ENCODE data around the gene NRXN2.

DNA sequence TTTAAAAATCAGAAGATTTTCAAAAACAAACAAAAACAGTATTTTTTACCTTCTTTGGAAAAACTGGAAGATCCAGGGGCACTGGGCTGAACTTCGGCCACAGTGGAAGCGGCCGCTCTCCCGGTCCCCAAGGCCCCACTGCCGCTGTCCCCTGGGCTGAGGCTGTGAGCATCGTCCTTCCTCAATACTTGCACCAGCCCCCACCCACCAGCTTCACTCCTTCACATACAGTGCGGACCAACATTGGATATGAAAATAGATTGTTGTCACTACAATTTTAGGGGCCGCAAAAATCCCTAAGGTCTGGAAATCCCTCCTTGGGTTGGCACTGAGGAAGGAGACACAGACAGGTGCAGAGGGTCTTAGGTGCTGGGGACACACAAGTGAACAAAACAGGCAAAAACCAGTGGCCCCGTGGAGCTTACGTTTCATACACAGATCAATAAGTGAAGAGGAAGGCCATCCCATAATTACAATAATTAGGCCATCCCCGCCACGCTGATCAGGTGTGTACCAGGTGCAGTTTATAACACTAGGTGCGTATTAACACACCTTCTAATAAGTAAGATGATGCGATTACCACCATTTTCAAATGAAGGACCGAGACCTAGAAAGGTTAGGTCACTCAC lies 160.2 kb downstream of the NRXN2 start:
- TF ChIP-seq, protein P1, sequence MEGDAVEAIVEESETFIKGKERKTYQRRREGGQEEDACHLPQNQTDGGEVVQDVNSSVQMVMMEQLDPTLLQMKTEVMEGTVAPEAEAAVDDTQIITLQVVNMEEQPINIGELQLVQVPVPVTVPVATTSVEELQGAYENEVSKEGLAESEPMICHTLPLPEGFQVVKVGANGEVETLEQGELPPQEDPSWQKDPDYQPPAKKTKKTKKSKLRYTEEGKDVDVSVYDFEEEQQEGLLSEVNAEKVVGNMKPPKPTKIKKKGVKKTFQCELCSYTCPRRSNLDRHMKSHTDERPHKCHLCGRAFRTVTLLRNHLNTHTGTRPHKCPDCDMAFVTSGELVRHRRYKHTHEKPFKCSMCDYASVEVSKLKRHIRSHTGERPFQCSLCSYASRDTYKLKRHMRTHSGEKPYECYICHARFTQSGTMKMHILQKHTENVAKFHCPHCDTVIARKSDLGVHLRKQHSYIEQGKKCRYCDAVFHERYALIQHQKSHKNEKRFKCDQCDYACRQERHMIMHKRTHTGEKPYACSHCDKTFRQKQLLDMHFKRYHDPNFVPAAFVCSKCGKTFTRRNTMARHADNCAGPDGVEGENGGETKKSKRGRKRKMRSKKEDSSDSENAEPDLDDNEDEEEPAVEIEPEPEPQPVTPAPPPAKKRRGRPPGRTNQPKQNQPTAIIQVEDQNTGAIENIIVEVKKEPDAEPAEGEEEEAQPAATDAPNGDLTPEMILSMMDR (conservative IDR thresholded peaks at IDR 0.05; ENCODE audit: low read length) = no peak
- TF ChIP-seq EZH2phosphoT487 (IDR thresholded peaks at IDR 0.05; ENCODE audit: borderline replicate concordance) = no peak

Measured in Loucy (cell line).